ENCODE measurements around the gene AP1S1. TPM values are rescaled to one million over a fixed set of nuclear protein-coding genes. Genes with fewer than 3 reads are reported as not detected.
"Not testable (repeated sequence)": the region's sequence is repeated elsewhere in the genome, so short reads cannot be mapped to it uniquely, and the experiment has no call there.

AP1S1 gene
- total RNA-seq, 6 donors from 2014 or later = 17.1 to 41.9 (median 33.8) TPM

- no peak for TF ChIP-seq POLR2A (IDR thresholded peaks at IDR 0.05)
- no peak for TF ChIP-seq EP300 (IDR thresholded peaks at IDR 0.05)
- TF ChIP-seq, protein P1, sequence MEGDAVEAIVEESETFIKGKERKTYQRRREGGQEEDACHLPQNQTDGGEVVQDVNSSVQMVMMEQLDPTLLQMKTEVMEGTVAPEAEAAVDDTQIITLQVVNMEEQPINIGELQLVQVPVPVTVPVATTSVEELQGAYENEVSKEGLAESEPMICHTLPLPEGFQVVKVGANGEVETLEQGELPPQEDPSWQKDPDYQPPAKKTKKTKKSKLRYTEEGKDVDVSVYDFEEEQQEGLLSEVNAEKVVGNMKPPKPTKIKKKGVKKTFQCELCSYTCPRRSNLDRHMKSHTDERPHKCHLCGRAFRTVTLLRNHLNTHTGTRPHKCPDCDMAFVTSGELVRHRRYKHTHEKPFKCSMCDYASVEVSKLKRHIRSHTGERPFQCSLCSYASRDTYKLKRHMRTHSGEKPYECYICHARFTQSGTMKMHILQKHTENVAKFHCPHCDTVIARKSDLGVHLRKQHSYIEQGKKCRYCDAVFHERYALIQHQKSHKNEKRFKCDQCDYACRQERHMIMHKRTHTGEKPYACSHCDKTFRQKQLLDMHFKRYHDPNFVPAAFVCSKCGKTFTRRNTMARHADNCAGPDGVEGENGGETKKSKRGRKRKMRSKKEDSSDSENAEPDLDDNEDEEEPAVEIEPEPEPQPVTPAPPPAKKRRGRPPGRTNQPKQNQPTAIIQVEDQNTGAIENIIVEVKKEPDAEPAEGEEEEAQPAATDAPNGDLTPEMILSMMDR (IDR thresholded peaks at IDR 0.05) = no peak
- no peak for TF ChIP-seq POLR2AphosphoS5 (IDR thresholded peaks at IDR 0.05)
- no peaks in the 10 kb centered on the region for H3K36me3 ChIP-seq
- DNase-seq (no peak), ATAC-seq (ENCODE audit: low FRiP score in 2 of 2) (no peak)
- H3K4me1 ChIP-seq = peaks cover 14 to 40% (median 33%) of the 10 kb centered on the region in 4 donors
- no peaks in the 10 kb centered on the region for H3K27me3 ChIP-seq
- H3K4me3 ChIP-seq = no peak overlapping the region
- H3K27ac ChIP-seq = no peak overlapping the region
- H3K9me3 ChIP-seq = no peaks in the 10 kb centered on the region
- WGBS, 2 donors = 79 to 85% methylated on average over 3 of the region's 3 CpGs
These were observed 35.4 kb upstream of the AP1S1 start for GRCh38 chr7:101118856-101119255.

DNA sequence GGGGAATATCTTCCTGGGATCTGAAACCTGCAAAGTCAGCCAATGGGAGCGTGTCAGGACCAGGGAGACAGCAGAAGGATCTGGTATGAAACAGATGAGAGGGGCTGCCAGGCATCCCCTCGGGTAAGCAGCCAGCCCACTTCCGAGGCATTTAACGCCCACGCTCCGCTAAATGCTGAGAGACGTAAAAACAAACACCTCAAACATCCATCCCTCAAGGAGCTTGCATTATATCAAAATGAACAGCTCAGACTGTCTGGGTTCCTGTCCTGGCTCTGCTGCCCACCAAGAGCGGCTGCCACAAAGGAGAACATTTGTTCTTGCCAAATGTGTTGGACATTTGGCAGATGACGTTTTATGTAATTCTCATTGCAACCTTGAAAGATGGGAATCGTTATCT, 34.4 kb upstream of the AP1S1 start:
- ATAC-seq (ENCODE audit: low FRiP score in 2 of 2) = no peak
- no peak overlapping the region for H3K27ac ChIP-seq
- H3K27me3 ChIP-seq = no peaks in the 10 kb centered on the region
- H3K36me3 ChIP-seq = no peaks in the 10 kb centered on the region
- 50 to 51% methylated on average over 10 of the region's 10 CpGs for WGBS, 2 donors
- H3K4me3 ChIP-seq = no peak overlapping the region
- DNase-seq = no peak
- peaks cover 24 to 50% (median 42%) of the 10 kb centered on the region in 4 donors for H3K4me1 ChIP-seq
- no peaks in the 10 kb centered on the region for H3K9me3 ChIP-seq
- TF ChIP-seq, protein P1 (IDR thresholded peaks at IDR 0.05) = no peak
- TF ChIP-seq POLR2A (IDR thresholded peaks at IDR 0.05) (no peak), POLR2AphosphoS5 (IDR thresholded peaks at IDR 0.05) (no peak), EP300 (IDR thresholded peaks at IDR 0.05) (no peak)

DNA sequence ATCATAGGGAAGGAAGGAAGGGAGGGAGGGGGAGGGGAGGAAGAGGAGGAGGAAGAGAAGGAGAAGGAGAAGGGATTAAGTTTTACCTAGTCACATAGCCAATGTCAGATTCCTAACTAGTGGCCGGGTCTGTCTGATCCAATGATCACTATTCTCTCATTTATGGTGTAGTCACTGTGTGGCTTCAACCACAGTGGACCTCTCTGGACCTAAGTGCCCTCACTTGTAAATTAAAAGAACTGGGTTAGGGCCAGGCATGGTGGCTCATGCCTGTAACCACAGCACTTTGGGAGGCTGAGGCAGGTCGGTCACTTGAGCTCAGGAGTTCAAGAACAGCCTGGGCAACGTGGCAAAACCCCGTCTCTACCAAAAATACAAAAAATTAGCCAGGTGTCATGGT, 34.0 kb upstream of the AP1S1 start:
- Histone ChIP-seq H3K4me1 (peaks cover 29 to 54% (median 46%) of the 10 kb centered on the region in 4 donors), H3K4me3 (no peak overlapping the region), H3K27me3 (no peaks in the 10 kb centered on the region), H3K36me3 (no peaks in the 10 kb centered on the region), H3K27ac (no peak overlapping the region), H3K9me3 (no peaks in the 10 kb centered on the region)
- 64 to 83% methylated on average over 4 of the region's 4 CpGs for WGBS, 2 donors
- TF ChIP-seq POLR2A (IDR thresholded peaks at IDR 0.05) (no peak), EP300 (IDR thresholded peaks at IDR 0.05) (no peak), POLR2AphosphoS5 (IDR thresholded peaks at IDR 0.05) (no peak)
- TF ChIP-seq, protein P1 (IDR thresholded peaks at IDR 0.05) = no peak
- no peak for ATAC-seq (ENCODE audit: low FRiP score in 2 of 2)
- DNase-seq = no peak

DNA sequence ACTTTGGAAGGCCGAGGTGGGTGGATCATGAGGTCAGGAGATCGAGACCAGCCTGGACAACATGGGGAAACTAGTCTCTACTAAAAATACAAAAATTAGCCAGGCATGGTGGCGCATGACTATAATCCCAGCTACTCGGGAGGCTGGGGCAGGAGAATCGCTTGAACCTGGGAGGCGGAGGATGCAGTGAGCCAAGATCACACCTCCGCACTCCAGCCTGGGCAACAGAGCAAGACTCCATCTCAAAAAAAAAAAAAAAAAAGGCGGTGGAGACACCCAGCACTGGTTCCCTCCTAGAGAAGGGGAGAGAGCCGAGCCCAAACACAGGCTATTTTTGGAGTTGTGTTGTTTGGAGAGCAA, 32.7 kb upstream of the AP1S1 start:
- H3K9me3 ChIP-seq; H3K27me3 ChIP-seq; DNase-seq; H3K36me3 ChIP-seq; ATAC-seq (ENCODE audit: low FRiP score in 2 of 2): not testable (repeated sequence)
- H3K4me3 ChIP-seq = peak overlapping the region in 2 of 4 donors; percentile 31 to 41
- peak overlapping the region; percentile 83 to 89 (median 86) for H3K27ac ChIP-seq
- peaks cover 42 to 67% (median 59%) of the 10 kb centered on the region in 4 donors for H3K4me1 ChIP-seq
- WGBS, 2 donors = 58 to 70% methylated on average over 9 of the region's 9 CpGs

DNA sequence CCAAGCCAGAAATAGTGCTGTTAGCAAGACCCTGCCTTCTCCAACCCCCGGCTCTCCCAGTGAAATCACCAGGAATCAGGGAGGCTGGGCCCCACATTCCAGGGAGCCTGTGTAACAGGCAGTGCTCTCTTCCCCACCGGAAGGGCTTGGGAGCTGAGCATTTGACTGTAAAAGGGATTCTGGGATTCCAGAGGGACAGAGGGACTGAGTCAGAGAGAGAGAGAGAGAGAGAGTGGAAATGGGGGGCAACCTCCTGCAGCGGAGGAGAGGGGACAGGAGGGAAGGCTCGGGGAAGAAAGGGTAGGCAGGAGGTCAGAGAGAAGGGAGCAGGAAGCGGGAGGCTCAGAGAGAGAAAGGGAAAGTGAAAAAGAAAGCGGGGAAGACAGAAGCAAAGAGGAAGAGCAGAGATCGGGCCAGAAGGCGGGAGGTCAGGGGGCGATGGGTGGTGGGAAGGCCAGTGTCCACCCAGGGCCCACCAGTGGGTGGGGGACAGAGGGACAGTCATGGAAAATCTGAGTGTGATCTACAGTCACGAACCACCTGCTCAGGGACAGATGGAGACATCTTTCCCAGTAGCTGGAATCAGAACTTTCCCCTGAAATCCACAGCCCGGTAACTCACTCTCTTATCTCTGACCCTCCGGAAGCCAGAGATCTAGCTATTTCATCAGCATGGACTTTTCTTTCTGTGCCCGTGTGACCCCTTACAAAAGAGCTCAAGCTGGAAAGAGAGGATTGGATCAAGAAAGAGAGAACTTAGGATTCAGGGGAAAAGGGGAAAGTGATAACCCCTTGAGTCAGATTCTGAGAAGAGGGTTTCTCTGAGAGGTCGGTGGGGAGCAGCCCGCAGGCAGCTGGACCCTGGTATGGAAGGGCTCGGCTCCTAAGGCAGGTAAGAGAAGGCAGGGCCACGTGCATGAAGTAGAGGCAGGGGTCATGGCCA, 32.0 kb upstream of the AP1S1 start:
- Histone ChIP-seq H3K9me3 (no peaks in the 10 kb centered on the region), H3K27me3 (no peaks in the 10 kb centered on the region), H3K27ac (peak overlapping the region; percentile 83 to 89 (median 86)), H3K4me1 (peaks cover 43 to 72% (median 59%) of the 10 kb centered on the region in 4 donors), H3K4me3 (peak overlapping the region in 3 of 4 donors; percentile 5 to 41 (median 31)), H3K36me3 (no peaks in the 10 kb centered on the region)
- WGBS, 2 donors = 27 to 30% methylated on average over 17 of the region's 17 CpGs
- ATAC-seq (ENCODE audit: low FRiP score in 2 of 2) (peak; percentile 70 to 82), DNase-seq (peak in 1 of 2 donors; percentile 41)
- TF ChIP-seq POLR2A (IDR thresholded peaks at IDR 0.05) = no peak
- TF ChIP-seq POLR2AphosphoS5 (IDR thresholded peaks at IDR 0.05) = peak; percentile 51 to 62
- TF ChIP-seq, protein P1 (IDR thresholded peaks at IDR 0.05) = no peak
- TF ChIP-seq EP300 (IDR thresholded peaks at IDR 0.05) = peak in 1 of 4 donors; percentile 21

Measured in upper lobe of left lung (tissue), 6 donors.